Measurements from ENCODE around the gene RABEP2.
"Not testable (repeated sequence)": the region's sequence is repeated elsewhere in the genome, so short reads cannot be mapped to it uniquely, and the experiment has no call there.

Gene RABEP2

DNA sequence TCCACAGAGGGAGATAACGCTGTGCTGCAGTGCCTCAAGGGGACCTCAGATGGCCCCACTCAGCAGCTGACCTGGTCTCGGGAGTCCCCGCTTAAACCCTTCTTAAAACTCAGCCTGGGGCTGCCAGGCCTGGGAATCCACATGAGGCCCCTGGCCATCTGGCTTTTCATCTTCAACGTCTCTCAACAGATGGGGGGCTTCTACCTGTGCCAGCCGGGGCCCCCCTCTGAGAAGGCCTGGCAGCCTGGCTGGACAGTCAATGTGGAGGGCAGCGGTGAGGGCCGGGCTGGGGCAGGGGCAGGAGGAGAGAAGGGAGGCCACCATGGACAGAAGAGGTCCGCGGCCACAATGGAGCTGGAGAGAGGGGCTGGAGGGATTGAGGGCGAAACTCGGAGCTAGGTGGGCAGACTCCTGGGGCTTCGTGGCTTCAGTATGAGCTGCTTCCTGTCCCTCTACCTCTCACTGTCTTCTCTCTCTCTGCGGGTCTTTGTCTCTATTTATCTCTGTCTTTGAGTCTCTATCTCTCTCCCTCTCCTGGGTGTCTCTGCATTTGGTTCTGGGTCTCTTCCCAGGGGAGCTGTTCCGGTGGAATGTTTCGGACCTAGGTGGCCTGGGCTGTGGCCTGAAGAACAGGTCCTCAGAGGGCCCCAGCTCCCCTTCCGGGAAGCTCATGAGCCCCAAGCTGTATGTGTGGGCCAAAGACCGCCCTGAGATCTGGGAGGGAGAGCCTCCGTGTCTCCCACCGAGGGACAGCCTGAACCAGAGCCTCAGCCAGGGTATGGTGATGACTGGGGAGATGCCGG is 7.5 kb upstream of the RABEP2 start:
- DNase-seq = no peak

- DNase-seq = no peak
Observed at GRCh38 chr16:28931801-28932225, 6.8 kb upstream of the RABEP2 start, which contains the start of gene CD19. Gene CD19 (plus strand): TSS chr16:28931971. CDS start chr16:28932001, 30 bp downstream.

DNA sequence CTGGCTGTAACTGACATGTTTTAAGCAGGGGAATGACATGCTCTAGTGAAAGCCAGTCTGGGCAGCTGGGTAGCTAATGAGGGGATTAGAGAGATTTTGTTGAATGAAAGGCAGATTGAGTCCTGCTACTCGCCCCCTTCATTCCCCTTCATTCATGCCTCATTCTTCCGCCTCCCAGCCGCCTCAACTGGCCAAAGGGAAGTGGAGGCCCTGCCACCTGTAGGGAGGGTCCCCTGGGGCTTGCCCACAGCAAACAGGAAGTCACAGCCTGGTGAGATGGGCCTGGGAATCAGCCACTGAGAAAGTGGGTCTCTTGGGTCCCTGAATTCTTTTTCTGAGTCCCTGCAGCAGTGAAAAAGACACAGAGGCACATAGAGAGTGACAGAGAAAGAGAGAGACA is 5.6 kb upstream of the RABEP2 start:
- no peak for DNase-seq

- no peak for DNase-seq
Observed at GRCh38 chr16:28930203-28930602, 5.2 kb upstream of the RABEP2 start.

DNA sequence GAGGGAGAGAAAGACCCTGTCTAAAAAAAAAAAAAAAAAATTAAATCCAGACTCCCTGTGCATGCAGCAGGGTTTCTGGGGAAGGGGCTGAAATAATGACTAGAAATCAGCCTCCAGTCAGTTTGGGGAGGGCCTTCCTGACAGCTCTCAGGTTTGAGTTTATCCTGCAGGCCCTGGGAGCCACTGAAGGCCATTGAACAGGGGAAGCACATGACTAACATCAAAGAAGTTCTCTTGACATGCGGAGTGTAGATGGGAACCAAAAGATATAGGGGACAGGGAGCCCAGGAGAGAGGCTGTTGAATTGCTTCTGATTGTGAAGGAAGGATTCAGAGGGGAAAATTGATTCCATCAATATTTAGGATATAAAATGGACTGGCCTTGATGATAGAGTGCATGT is 2.8 kb upstream of the RABEP2 start:
- DNase-seq = no peak

DNA sequence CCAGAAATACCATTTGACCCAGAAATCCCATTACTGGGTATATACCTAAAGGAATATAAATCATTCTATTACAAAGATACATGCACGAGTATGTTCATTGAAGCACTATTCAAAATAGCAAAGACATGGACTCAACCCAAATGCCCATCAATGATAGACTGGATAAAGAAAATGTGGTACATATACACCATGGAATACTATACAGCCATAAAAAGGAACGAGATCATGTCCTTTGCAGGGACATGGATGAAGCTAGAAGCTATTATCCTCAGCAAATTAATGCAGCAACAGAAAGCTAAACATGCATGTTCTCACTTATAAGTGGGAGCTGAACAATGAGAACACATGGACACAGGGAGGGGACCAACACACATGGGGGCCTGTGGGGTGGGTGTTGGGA is 1.2 kb upstream of the RABEP2 start:
- DNase-seq = not testable (repeated sequence)

DNA sequence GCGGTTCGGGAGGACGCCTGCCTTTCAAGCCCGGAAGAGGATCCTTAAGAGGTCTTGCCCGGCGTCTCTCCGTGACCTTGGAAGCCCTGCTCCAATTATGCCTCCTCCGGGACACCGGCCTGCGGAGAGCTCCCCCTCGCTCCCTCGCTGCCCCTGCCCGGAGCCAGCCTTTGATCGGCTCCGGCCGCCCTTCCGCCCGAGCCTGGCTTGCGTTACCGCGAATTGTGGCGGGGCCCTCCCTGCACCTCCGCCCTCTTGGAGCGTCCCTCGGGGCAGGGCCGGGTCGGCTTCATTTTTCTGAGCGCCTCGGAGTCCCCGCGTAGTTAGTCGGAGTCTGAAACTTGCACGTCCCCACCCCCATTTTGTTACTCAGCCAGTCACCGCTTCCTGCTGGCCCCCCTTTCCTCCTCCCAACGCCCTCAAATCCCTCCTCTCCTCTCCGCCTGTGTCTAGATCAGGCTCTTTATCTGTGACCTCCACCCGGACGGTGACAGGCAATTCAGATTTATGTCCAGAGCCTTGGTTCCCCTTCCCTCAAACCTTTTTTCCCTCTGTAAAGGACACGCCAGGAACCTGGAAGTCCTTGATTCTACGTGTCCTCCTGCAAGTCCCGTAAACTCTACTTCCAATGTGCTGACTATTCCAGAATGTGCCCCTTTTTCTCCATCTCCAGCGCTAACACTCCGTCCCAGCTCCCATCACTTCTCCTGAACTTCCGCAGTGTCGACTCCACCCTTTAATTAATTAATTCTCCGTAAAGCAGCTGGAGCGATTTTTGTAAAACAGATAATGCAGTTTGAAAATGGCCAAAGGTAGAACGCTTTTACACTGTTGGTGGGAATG is 569 bp upstream of the RABEP2 start:
- peak; percentile 76 to 89 for DNase-seq

GRCh38 chr16:28924399-28924761 is 658 bp downstream of the RABEP2 start:
- no peak for DNase-seq

DNA sequence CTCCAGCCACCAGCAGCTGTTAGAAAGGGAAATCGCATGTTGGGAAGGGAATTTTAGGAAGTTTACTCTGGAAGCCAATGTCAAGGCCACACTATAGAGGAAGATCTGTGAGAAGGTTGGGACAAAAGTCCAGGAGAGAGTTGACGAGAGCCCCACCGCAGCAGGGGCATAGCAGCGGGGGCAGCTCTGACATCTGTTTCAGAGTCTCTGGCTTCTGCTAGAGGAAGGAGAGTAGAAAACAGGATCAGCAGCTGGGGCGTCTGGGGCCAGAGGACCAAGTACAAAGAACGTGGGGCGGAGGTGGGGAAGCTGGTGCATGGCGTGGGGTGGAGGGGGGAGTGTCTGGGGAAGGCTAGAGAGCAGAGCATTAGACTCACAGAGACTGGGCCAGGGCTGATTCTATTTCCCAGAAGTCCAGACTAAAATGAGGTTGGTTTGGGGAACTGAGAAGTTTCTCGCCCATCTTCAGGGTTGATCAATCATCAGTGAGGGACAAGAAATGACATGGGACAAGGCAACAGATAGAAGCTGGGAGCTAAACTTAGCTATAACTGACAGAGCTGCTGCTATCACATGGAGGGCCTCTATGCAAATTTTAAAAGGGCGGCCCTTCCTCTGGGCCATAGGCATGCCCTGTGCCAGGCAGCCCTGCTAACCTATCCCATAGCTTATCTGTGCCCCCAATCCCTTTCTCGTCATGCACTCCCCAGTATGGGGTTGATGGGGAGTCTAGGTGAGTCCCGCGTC is 1.2 kb downstream of the RABEP2 start:
- DNase-seq = no peak

DNA sequence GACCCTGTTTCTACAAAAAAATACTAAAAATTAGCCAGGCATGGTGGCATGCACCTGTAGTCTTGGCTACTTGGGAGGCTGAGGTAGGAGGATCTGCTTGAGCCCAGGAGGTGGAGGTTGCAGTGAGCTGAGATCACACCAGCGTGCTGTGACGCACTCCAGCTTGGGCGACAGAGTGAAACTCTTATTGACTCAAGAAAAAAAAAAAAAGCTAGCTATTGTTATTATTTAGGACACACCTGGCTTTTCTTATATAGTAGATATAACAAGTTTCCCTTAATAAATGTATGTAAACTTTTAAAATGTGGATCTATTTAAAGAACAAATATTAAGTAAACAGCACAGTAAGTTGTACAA is 1.8 kb downstream of the RABEP2 start:
- DNase-seq = no peak

DNA sequence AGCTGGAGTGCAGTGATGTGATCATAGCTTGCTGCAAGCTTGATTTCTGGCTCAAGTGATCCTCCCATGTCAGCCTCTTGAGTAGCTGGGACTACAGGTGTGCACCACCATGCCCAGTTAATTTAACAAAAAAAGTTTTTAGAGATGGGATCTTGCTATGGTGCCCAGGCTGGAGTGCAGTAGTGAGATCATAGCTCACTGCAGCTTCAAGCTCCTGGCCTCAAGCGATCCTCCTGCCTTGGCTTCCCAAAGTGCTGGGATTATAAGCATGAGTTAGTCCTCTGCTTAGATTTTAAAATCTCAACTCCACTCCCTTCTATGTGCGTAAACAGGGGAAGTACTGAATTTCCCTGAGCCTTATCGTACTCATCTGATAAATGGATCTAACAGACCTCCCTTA is 6.3 kb downstream of the RABEP2 start:
- DNase-seq = no peak

DNA sequence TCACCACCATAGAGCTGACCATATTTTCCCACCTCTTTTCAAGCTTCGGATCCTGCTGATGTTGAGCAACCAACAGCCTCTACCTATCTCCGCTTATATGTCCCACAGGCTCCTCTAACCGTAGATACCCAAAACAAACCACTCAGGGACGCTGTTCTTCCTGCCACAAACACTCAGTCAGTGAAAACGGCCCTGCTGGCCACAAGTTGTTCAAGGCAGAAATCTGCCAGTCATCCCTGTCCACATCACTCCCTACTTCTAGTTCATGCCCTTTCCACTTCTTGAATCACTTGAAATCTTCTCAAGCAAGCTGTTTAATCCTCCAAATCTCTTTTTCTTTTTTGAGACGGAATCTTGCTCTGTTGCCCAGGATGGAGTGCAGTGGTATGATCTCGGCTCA is 7.9 kb downstream of the RABEP2 start:
- DNase-seq = no peak

GRCh38 chr16:28915181-28915580 is 9.9 kb downstream of the RABEP2 start:
- peak; percentile 66 for DNase-seq

DNA sequence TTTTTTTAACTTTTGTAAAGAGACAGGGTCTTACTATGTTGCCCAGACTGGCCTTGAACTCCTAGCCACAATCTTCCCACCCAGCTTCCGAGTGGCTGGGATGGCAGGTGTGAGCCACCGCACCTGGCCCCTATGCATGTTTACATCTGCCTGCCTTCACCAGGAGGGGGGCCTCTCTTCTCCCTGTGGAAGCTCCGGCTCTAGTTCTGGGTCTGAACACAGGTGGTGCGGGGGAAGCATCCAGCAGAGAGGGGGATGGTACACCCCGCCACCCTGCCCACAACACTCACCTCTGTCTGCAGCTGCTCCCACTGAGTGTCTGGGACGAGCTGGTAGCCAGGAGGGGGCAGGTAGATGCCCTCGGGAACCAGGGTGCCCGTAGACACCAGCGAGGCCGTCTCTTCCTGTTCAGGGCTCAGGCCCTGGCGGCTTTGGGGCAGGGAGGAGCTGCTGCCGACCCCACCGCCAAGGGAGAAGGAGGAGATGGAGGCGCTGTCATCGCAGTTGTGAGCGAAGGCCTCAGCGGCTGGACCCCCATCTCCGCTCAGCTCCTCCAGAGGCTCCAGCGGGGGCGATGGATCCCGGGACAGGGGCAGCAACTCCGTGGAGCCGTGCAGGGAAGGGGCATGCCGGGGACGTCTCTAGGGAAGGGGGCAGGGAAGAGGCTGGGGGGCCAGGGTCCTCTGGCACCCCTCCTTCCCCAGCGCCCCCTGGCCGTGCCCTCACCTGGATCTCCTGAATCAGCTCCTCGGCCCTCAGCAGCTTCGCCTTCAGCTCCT is 10.9 kb downstream of the RABEP2 start:
- no peak for DNase-seq

DNA sequence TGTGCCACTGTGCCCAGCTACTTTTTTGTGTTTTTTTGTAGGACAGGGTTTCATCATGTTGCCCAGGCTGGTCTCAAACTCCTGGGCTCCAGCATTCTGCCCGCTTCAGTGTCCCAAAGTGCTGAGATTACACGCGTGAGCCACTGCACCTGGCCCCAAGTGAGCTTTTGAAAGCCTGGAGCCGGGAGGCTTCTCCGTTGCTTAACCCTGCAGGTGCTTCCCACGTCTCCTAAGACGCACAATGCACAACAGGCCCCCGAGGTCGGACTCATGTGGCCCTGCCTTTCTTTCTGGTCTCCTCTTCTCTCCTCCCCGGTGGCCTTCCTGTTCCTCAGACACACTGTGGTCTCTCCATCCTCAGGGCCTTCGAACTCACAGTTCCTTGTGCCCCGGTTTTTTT is 12.5 kb downstream of the RABEP2 start:
- DNase-seq = no peak

DNA sequence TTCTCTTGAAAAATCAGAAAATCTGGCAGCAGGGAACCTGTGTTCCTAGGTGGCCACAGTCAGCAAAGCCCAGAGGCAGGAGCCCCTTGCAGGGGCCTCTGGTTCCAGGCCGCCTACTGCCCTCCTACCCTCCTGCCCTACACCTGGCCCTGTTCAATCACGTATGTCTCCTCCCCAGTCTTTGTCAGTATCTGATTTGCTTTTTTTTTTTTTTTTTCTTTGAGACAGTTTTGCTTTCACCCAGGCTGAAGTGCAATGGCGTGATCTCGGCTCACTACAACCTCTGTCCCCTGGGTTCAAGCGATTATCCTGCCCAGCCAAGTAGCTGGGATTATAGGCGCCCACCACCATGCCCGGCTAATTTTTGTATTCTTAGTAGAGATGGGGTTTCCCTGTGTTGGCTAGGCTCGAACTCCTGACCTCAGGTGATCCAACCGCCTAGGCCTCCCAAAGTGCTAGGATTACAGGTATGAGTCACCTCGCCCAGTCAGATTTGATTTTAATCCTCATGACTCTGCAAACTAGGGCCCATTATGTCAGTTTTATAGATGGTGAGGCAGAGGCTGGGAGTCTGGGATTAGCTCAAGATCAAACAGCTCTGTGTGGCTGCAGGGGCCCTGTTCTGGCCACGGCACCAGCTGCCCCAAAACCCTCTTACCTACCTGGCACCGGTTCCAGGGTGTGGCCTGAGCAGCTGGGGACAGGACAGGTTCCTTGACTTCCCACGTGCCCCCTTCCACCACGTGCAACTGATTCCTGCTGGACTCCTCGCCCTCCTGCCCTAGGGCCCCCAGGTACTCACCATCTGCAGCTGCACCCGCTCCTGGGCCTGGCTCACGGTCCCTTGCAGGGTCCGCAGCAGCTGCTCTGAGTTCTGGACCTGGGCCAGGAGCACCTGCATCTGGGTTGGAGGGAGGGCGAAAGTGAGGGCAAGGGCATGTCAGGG is 14.7 kb downstream of the RABEP2 start:
- no peak for DNase-seq

GRCh38 chr16:28905800-28906372 is 19.2 kb downstream of the RABEP2 start:
- no peak for DNase-seq

DNA sequence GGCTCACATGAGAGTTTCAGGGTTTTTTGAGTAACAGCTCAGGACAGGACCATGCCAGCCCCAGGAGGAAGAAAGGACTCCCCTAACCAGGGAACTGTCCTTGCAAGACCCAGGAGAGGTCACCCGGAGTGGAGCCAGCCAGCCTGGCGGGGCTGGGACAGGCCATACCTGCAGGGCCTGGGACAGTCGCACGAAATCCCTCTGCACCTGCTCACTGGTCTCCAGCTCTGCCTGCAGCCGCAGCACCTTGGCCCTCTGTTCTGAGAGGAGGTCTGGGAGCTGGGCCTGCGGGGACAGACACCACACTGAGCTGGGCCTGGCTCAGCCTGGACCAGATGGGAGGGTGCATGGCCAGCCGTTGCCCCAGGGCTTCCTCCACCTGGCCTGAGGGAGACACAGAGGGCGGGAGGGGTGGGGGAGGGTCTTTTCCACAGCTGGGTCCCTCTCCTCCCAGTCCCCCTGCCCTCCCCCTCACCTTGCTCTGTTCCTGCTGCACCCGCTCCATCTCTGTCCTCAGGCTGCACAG is 19.7 kb downstream of the RABEP2 start:
- DNase-seq = no peak

- no peak for DNase-seq
Observed at GRCh38 chr16:28904828-28905227, 20.2 kb downstream of the RABEP2 start.

DNA sequence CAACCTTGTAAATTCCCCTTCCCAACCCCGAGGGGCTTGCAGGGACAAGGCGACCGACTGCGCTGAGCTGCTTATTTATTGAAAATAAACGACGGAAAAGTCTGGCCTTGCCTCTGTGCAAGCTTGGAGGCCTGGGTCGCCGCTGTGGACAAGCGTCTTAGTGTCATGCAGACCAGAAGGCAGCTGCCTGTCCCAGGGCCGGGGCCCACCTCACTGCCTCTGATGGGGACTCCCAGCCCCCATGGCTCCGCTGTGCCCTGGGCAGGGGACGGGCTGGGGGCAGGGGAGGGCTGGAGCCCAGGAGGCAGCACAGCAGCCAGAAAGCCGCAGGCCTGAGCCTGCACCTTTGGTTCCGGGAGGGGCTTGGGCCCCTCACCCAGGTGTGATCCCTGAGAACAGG is 20.7 kb downstream of the RABEP2 start:
- no peak for DNase-seq

Data from SW 1271 (cell line).